ENCODE results near the gene CHSY1.

DNA sequence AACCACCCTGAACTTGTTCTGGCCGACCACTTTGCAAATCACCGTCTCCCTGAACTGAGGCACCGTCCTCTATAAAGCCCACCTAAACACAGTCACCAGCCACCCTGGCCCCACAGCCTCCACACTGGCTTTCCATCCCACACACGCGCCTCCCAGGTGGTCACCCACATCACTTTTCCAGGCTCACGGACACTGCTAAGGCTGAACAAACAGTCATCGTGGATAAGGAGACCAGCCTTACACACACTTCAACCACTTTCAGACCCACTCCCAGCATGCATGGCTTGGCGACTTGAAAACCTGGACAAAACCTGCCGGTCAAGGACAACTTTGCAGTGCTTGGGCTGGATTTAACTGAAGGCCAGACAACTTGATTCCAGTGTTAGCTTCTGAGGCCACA is 8.4 kb downstream of the CHSY1 start:
- TF ChIP-seq, protein P1, sequence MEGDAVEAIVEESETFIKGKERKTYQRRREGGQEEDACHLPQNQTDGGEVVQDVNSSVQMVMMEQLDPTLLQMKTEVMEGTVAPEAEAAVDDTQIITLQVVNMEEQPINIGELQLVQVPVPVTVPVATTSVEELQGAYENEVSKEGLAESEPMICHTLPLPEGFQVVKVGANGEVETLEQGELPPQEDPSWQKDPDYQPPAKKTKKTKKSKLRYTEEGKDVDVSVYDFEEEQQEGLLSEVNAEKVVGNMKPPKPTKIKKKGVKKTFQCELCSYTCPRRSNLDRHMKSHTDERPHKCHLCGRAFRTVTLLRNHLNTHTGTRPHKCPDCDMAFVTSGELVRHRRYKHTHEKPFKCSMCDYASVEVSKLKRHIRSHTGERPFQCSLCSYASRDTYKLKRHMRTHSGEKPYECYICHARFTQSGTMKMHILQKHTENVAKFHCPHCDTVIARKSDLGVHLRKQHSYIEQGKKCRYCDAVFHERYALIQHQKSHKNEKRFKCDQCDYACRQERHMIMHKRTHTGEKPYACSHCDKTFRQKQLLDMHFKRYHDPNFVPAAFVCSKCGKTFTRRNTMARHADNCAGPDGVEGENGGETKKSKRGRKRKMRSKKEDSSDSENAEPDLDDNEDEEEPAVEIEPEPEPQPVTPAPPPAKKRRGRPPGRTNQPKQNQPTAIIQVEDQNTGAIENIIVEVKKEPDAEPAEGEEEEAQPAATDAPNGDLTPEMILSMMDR (IDR thresholded peaks at IDR 0.05), result no peak
- TF ChIP-seq POLR2A (IDR thresholded peaks at IDR 0.05), result no peak

Data from testis (tissue), 2 donors.